M059J (cell line): ENCODE results near the gene TEAD4. TPM values are rescaled to one million over a fixed set of nuclear protein-coding genes. Genes with fewer than 3 reads are reported as not detected.

ENCODE experiments used
- DNase-seq: peaks from one replicate; pipeline ENCODE4 v3.0.0-alpha.2; 2012; ENCODE audit warnings: low read depth
- total RNA-seq: library from RNA; depleted of rRNA; stranded (reverse); fragments of >200 nt; shearing (Covaris generic); gene quantifications from 2 replicates; pipeline ENCODE4 v1.2.3, GENCODE V29; 2014; rRNA removed

TEAD4 gene
- 12.3 and 16.5 TPM in 2 replicates for total RNA-seq

GRCh38 chr12:2959192-2959504 is at the start of gene TEAD4:
Gene TEAD4 (plus strand): TSS chr12:2959397.
- peak; percentile 82 for DNase-seq

GRCh38 chr12:2912216-2912575 is 47.0 kb upstream of the TEAD4 start:
- no peak for DNase-seq

GRCh38 chr12:2919249-2919648 is 39.9 kb upstream of the TEAD4 start:
- DNase-seq, result no peak

- DNase-seq, result peak; percentile 46
These were observed 36.9 kb upstream of the TEAD4 start for GRCh38 chr12:2922329-2922728.

- no peak for DNase-seq
These were observed 36.1 kb upstream of the TEAD4 start for GRCh38 chr12:2923057-2923456.

- DNase-seq, result peak; percentile 69
These were observed 35.2 kb upstream of the TEAD4 start for GRCh38 chr12:2924019-2924418.

- DNase-seq, result peak; percentile 29
These were observed 33.7 kb upstream of the TEAD4 start for GRCh38 chr12:2925322-2925995.

- no peak for DNase-seq
These were observed 28.3 kb upstream of the TEAD4 start for GRCh38 chr12:2930865-2931264.

- no peak for DNase-seq
These were observed 25.6 kb upstream of the TEAD4 start for GRCh38 chr12:2933586-2933985.

GRCh38 chr12:2934371-2934770 is 24.8 kb upstream of the TEAD4 start:
- DNase-seq, result no peak

GRCh38 chr12:2936301-2936700 is 22.9 kb upstream of the TEAD4 start:
- DNase-seq, result no peak

- DNase-seq, result no peak
These were observed 21.7 kb upstream of the TEAD4 start for GRCh38 chr12:2937500-2937899.

GRCh38 chr12:2939191-2939590 is 20.0 kb upstream of the TEAD4 start:
- no peak for DNase-seq

- no peak for DNase-seq
These were observed 18.6 kb upstream of the TEAD4 start for GRCh38 chr12:2940564-2940963.

- no peak for DNase-seq
These were observed 17.7 kb upstream of the TEAD4 start for GRCh38 chr12:2941524-2941923.

- DNase-seq, result peak; percentile 13
These were observed 14.7 kb upstream of the TEAD4 start for GRCh38 chr12:2944401-2945047.

GRCh38 chr12:2949411-2949810 is 9.8 kb upstream of the TEAD4 start:
- DNase-seq, result no peak

- no peak for DNase-seq
These were observed 3.3 kb upstream of the TEAD4 start for GRCh38 chr12:2955888-2956287.

GRCh38 chr12:2957816-2958431 is 1.3 kb upstream of the TEAD4 start:
- peak; percentile 20 for DNase-seq

GRCh38 chr12:2958432-2959191 is 585 bp upstream of the TEAD4 start:
- peak; percentile 90 for DNase-seq

GRCh38 chr12:2959505-2960389 is 550 bp downstream of the TEAD4 start:
- DNase-seq, result peak; percentile 61
